ENCODE measurements around the gene DECR2. TPM values are rescaled to one million over a fixed set of nuclear protein-coding genes. Genes with fewer than 3 reads are reported as not detected.

Gene DECR2
- total and polyA plus RNA-seq, 12 donors: 7.0 to 26.0 (median 11.6) TPM

DNA sequence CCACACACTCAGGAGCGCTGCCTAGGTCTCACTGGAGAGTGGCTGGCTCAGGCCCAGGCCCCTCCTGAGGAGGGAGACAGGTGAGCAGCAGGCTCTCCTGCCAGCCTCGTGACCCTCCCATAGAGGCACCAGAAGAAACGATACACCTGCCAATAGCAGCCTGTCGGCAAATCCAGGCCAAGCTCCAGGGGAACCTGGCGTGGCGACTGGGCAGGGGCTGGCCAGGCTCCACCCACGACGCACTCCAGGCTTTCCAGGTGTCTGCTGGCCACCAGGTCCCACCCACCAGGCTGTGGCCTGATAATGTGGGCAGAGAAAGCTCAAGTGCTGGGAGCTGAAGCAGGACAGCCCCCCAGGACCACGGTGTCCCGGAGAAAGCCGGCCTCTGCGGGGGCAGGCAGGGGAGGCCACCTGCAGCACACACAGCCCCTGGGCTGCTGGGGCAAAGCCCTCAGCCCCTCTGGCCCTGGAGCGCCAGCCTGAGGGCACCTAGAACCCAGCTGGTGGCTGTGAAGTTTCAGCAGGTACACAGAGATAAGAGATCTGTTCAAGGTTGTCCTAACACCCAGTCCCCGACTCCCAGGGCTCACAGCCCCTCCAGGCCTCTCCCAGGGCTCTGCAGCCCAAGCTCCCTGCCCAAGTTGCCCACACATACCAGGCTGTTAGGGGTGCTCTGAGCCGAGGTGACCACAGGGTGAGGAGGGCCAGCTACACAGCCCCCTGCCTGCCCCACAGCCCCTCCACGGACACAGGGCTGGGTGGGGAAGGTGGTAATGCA is 22.3 kb upstream of the DECR2 start:
- Histone ChIP-seq H3K27me3 (no peaks in the 10 kb centered on the region), H3K36me3 (peaks cover 0 to 35% (median 21%) of the 10 kb centered on the region in 9 donors), H3K9me3 (no peaks in the 10 kb centered on the region), H3K27ac (peak overlapping the region in 1 of 10 donors; percentile 53), H3K4me1 (peaks cover 0 to 45% (median 32%) of the 10 kb centered on the region in 9 donors), H3K4me3 (no peak overlapping the region)
- WGBS, 2 donors: 88 to 90% methylated on average over 16 of the region's 16 CpGs
- ATAC-seq (no peak), DNase-seq (no peak)
- TF ChIP-seq, protein P1, sequence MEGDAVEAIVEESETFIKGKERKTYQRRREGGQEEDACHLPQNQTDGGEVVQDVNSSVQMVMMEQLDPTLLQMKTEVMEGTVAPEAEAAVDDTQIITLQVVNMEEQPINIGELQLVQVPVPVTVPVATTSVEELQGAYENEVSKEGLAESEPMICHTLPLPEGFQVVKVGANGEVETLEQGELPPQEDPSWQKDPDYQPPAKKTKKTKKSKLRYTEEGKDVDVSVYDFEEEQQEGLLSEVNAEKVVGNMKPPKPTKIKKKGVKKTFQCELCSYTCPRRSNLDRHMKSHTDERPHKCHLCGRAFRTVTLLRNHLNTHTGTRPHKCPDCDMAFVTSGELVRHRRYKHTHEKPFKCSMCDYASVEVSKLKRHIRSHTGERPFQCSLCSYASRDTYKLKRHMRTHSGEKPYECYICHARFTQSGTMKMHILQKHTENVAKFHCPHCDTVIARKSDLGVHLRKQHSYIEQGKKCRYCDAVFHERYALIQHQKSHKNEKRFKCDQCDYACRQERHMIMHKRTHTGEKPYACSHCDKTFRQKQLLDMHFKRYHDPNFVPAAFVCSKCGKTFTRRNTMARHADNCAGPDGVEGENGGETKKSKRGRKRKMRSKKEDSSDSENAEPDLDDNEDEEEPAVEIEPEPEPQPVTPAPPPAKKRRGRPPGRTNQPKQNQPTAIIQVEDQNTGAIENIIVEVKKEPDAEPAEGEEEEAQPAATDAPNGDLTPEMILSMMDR (IDR thresholded peaks at IDR 0.05): no peak
- intact Hi-C loops (cut with DNase I): no loop called here

DNA sequence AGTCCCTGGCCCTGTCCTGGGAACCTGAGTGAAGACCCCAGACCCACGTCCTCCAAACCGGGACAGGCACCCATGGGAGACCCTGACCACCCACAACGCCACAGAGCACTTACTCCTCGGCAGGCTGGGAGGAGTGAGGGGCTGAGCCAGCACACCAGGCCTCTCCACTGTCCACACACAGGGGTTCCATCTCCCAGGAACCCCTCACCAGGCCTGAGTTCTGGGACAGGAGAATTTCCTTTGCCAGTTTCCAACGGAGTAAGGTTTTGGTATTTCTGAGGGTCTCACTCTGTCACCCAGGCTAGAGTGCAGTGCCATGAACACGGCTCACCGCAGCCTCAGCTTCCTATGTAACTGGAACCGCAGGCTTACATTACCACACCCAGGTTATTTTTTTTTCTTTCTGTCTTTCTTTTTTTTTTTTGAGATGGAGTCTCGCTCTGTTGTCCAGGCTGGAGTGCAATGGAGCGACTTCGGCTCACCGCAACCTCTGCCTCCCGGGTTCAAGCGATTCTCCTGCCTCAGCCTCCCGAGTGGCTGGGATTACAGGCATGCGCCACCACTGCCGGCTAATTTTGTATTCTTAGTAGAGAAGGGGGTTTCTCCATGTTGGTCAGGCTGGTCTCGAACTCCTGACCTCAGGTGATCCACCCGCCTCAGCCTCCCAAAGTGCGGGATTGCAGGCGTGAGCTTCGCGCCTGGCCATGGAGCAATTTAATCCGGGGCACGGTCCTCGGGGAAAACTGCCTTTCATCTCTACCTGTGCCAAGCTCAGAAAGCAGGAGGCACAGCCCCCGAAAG is 21.5 kb upstream of the DECR2 start:
- H3K9me3 ChIP-seq: no peaks in the 10 kb centered on the region
- TF ChIP-seq, protein P1 (IDR thresholded peaks at IDR 0.05): no peak
- ATAC-seq: no peak
- H3K27ac ChIP-seq: peak overlapping the region in 4 of 10 donors; percentile 63 to 90 (median 79)
- peaks cover 0 to 52% (median 35%) of the 10 kb centered on the region in 9 donors for H3K4me1 ChIP-seq
- WGBS, 2 donors: 80 to 88% methylated on average over 27 of the region's 27 CpGs
- no peaks in the 10 kb centered on the region for H3K27me3 ChIP-seq
- peak overlapping the region in 9 of 10 donors; percentile 63 to 99 (median 92) for H3K4me3 ChIP-seq
- peaks cover 0 to 27% (median 13%) of the 10 kb centered on the region in 9 donors for H3K36me3 ChIP-seq
- intact Hi-C loops (cut with DNase I): no loop called here
- no peak for DNase-seq

DNA sequence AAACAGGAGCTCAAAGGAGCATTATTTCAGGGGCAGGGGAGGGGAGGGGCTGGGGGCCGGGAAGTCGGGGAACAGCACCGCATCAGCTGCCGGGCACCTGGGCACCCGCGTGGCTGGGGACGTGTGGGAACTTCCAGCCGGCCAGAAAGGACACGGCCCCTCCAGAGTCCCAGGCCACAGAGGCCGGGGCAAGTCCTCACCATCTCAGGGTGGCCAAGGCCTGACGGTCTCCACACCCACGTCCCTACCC is 21.0 kb upstream of the DECR2 start:
- no peaks in the 10 kb centered on the region for H3K27me3 ChIP-seq
- peaks cover 0 to 22% (median 10%) of the 10 kb centered on the region in 9 donors for H3K36me3 ChIP-seq
- ATAC-seq (peak in 7 of 8 donors; percentile 7 to 44 (median 27)), DNase-seq (no peak)
- 6 to 11% methylated on average over 12 of the region's 12 CpGs for WGBS, 2 donors
- no peaks in the 10 kb centered on the region for H3K9me3 ChIP-seq
- TF ChIP-seq, protein P1 (IDR thresholded peaks at IDR 0.05): no peak
- peak overlapping the region; percentile 53 to 99 (median 91) for H3K4me3 ChIP-seq
- intact Hi-C loops (cut with DNase I): no loop called here
- H3K4me1 ChIP-seq: peaks cover 0 to 52% (median 35%) of the 10 kb centered on the region in 9 donors
- H3K27ac ChIP-seq: peak overlapping the region in 8 of 10 donors; percentile 63 to 90 (median 80)

DNA sequence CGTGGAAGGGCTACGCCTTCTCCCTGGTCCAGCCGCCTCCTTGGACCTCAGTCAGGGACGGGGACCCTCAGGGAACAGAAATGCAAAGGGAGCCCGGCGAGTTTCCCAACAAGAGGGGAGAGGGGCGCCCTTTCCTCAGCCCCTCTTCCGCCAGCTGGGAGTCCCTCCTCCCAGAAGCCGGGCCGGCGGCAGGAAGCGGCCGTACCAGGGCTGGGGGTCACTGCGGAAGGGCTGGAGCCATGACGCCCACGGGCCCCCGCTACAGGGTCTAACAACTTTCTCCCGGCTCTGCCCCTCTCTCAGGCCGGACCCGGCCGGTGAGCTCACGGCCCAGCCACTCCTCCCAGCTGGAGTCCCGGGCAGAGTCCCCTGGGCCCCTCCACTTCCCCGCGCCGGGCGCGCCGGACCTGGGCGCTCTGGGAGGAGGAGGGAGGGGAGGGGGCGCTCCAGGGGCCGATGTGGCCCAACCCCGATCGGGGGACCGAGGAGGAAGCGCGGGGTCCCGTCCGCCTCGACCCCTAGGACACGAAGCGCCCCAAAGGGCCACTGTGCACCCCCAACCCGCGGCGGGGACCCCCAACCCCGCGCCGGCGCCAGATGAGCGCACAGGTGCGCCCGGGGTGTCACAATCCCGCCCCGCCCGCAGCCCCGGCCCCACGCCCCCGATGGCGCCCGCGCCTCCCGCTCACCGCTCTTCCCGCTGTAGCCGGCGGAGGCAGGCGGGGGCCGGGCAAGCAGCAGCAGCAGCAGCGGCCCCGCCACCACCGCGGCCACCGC is 20.5 kb upstream of the DECR2 start:
- peak overlapping the region; percentile 35 to 90 (median 79) for H3K27ac ChIP-seq
- H3K4me1 ChIP-seq: peaks cover 0 to 52% (median 35%) of the 10 kb centered on the region in 9 donors
- peak overlapping the region; percentile 53 to 99 (median 91) for H3K4me3 ChIP-seq
- H3K9me3 ChIP-seq: no peaks in the 10 kb centered on the region
- H3K36me3 ChIP-seq: peaks cover 0 to 17% (median 5%) of the 10 kb centered on the region in 9 donors
- H3K27me3 ChIP-seq: no peaks in the 10 kb centered on the region
- ATAC-seq (peak; percentile 16 to 48 (median 32)), DNase-seq (peak in 1 of 2 donors; percentile 54)
- TF ChIP-seq, protein P1 (IDR thresholded peaks at IDR 0.05): no peak
- 0 to 1% methylated on average over 58 to 72 of the region's 73 CpGs for WGBS, 2 donors
- intact Hi-C loops (cut with DNase I): no loop called here

All from heart right ventricle (tissue), 16 donors.